ENCODE measurements around the gene PPP1R14C.
A peak's percentile ranks its signal among the peaks of the same experiment; 100 is the strongest.

PPP1R14C gene

DNA sequence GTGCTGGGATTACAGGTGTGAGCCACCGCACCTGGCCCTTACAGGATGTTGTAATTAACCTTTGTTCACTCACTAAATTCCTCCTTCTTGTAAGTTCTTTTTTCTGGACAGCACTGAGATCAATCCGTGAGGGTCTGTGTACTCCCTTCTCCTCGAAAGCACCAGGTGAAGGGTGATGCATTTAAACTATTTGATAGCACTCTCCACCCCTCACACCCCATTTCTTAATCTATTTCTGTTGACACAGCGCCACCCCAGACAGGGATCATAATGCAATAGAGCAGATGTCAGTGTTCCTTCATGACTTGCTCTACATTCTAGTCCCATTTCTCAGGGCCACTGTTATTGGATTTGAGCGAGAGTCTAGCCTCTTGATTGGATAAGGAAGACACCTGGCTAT is 46.3 kb downstream of the PPP1R14C start:
- DNase-seq (ENCODE audit: extremely low read depth, insufficient read length) = no peak
- no peaks in the 10 kb centered on the region; the same call in 1 of the 2 replicates for H3K27me3 ChIP-seq (replicated peaks; ENCODE audit: control insufficient read depth, insufficient read depth, low read length)
- TF ChIP-seq, protein P1, sequence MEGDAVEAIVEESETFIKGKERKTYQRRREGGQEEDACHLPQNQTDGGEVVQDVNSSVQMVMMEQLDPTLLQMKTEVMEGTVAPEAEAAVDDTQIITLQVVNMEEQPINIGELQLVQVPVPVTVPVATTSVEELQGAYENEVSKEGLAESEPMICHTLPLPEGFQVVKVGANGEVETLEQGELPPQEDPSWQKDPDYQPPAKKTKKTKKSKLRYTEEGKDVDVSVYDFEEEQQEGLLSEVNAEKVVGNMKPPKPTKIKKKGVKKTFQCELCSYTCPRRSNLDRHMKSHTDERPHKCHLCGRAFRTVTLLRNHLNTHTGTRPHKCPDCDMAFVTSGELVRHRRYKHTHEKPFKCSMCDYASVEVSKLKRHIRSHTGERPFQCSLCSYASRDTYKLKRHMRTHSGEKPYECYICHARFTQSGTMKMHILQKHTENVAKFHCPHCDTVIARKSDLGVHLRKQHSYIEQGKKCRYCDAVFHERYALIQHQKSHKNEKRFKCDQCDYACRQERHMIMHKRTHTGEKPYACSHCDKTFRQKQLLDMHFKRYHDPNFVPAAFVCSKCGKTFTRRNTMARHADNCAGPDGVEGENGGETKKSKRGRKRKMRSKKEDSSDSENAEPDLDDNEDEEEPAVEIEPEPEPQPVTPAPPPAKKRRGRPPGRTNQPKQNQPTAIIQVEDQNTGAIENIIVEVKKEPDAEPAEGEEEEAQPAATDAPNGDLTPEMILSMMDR (IDR thresholded peaks at IDR 0.05; ENCODE audit: insufficient read depth, low read length, poor library complexity, severe bottlenecking) = peak; percentile 27
- no peaks in the 10 kb centered on the region for H3K36me3 ChIP-seq (ENCODE audit: control insufficient read depth, insufficient read depth, low read length)
- no peak overlapping the region for H3K4me3 ChIP-seq (replicated peaks; ENCODE audit: low read depth, low read length)

DNA sequence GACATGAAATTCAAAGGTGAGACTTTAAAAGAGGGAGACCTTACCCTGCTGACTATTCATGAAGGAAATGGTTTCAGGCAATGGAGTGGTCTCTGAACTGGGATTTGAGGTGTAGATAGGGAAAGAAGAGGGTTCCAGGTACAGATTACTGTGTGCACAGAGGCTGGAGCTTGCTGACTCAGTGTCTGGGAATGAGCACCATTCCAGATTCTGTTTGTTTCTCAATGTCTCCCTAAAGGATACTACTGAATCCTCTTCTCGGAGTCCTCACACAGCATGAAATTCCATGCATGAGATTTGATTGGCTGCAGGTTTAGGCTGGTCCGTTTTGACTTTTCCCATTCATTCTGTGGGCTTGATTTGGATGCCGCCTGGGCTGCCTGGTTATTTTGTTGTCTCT is 49.0 kb downstream of the PPP1R14C start:
- Histone ChIP-seq H3K36me3 (ENCODE audit: control insufficient read depth, insufficient read depth, low read length) (no peaks in the 10 kb centered on the region), H3K4me3 (replicated peaks; ENCODE audit: low read depth, low read length) (no peak overlapping the region), H3K27me3 (replicated peaks; ENCODE audit: control insufficient read depth, insufficient read depth, low read length) (no peaks in the 10 kb centered on the region; the same call in 1 of the 2 replicates)
- TF ChIP-seq, protein P1 (IDR thresholded peaks at IDR 0.05; ENCODE audit: insufficient read depth, low read length, poor library complexity, severe bottlenecking) = no peak
- no peak for DNase-seq (ENCODE audit: extremely low read depth, insufficient read length)

DNA sequence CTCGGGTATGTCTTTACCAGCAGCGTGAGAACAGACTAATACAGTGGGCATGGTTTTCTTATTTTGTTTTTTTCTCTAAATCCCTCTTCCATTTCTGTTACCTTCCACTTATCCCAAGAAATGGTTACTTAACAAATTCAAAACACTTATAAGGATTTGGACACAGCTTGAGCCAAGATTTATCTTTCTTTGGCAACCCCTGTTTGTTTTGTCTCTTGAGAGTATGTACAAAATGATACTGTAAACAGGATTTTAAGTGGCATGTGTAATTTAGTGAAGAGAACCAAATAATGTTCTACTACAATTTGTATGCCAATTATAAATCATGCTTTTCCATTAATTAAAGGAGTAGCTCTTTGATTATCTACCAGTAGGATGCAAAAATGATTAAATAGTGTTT is 51.4 kb downstream of the PPP1R14C start:
- no peaks in the 10 kb centered on the region for H3K36me3 ChIP-seq (ENCODE audit: control insufficient read depth, insufficient read depth, low read length)
- TF ChIP-seq, protein P1 (IDR thresholded peaks at IDR 0.05; ENCODE audit: insufficient read depth, low read length, poor library complexity, severe bottlenecking) = no peak
- no peak for DNase-seq (ENCODE audit: extremely low read depth, insufficient read length)
- H3K4me3 ChIP-seq (replicated peaks; ENCODE audit: low read depth, low read length) = no peak overlapping the region
- no peaks in the 10 kb centered on the region; the same call in 1 of the 2 replicates for H3K27me3 ChIP-seq (replicated peaks; ENCODE audit: control insufficient read depth, insufficient read depth, low read length)

DNA sequence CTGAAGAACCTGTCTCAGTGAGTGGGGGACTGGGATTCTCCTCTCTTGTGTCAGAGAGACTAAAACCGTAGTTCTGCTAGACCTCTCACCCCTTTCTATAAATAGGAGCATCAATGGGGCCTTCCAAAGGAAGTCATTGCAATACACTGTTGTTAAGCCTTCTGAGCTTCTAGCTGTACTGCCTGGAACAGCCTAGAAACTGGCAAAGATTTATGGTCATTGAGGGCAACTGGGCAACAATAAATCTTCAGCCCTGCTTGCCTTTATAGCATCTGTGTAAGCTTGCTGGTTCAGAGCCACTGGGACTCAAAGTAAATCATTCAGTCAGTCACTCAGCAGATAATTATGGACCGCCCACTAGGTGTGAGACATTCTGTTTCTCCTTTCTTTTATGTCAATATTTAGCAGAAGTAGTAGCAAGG is 53.2 kb downstream of the PPP1R14C start:
- DNase-seq (ENCODE audit: extremely low read depth, insufficient read length) = no peak
- Histone ChIP-seq H3K4me3 (replicated peaks; ENCODE audit: low read depth, low read length) (no peak overlapping the region), H3K27me3 (replicated peaks; ENCODE audit: control insufficient read depth, insufficient read depth, low read length) (no peaks in the 10 kb centered on the region; the same call in 1 of the 2 replicates), H3K36me3 (ENCODE audit: control insufficient read depth, insufficient read depth, low read length) (no peaks in the 10 kb centered on the region)
- TF ChIP-seq, protein P1 (IDR thresholded peaks at IDR 0.05; ENCODE audit: insufficient read depth, low read length, poor library complexity, severe bottlenecking) = no peak

DNA sequence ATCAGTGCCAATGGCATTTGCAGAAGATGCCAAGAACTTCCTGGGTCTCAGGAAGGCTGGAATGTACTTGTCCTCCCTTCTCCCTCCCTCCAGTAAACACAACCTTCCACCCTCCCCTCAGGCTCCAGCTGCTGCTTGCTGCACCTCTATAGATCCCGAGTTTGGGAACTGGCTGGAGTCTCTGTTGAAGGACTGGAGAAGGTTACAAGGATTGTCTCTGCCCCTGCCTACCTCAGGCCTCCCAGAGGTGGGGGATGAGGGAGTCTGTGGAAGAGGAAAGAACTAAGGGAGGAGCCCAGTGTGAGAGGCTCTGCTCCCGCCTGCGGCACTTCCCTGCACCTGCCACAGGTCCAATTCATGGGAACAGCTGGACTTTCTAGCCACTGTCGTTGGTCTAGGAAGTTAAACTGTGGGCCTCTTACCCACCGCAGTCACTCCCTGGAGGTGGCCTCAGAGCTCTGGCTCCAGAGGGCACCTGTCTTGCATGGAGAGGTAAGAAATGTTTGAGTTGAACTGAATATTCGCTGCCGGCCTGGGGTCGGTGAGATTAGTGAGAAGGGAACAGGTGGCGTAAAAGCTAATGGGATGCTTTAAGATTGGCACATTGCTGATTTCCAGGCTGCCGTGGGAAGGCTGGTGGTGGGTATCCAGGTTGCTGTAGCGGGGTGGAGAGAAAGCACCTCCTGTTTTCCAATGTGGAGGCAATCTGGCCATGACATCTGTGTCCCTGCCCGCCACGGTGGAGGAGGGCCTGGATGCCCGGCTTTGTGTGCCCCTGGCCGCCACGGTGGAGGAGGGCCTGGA is 54.3 kb downstream of the PPP1R14C start:
- TF ChIP-seq, protein P1 (IDR thresholded peaks at IDR 0.05; ENCODE audit: insufficient read depth, low read length, poor library complexity, severe bottlenecking) = no peak
- H3K4me3 ChIP-seq (replicated peaks; ENCODE audit: low read depth, low read length) = no peak overlapping the region
- H3K27me3 ChIP-seq (replicated peaks; ENCODE audit: control insufficient read depth, insufficient read depth, low read length) = 0 out of 2 replicates have a peak, but pooled peaks cover 2% of the 10 kb centered on the region
- H3K36me3 ChIP-seq (ENCODE audit: control insufficient read depth, insufficient read depth, low read length) = no peaks in the 10 kb centered on the region
- no peak for DNase-seq (ENCODE audit: extremely low read depth, insufficient read length)
